Measurements from ENCODE around the gene TYRO3. TPM values are rescaled to one million over a fixed set of nuclear protein-coding genes. Genes with fewer than 3 reads are reported as not detected.
A peak's percentile ranks its signal among the peaks of the same experiment; 100 is the strongest.

TYRO3 gene
- polyA plus RNA-seq, 3 donors, result 0.09 to 0.12 TPM; not detected in 1

DNA sequence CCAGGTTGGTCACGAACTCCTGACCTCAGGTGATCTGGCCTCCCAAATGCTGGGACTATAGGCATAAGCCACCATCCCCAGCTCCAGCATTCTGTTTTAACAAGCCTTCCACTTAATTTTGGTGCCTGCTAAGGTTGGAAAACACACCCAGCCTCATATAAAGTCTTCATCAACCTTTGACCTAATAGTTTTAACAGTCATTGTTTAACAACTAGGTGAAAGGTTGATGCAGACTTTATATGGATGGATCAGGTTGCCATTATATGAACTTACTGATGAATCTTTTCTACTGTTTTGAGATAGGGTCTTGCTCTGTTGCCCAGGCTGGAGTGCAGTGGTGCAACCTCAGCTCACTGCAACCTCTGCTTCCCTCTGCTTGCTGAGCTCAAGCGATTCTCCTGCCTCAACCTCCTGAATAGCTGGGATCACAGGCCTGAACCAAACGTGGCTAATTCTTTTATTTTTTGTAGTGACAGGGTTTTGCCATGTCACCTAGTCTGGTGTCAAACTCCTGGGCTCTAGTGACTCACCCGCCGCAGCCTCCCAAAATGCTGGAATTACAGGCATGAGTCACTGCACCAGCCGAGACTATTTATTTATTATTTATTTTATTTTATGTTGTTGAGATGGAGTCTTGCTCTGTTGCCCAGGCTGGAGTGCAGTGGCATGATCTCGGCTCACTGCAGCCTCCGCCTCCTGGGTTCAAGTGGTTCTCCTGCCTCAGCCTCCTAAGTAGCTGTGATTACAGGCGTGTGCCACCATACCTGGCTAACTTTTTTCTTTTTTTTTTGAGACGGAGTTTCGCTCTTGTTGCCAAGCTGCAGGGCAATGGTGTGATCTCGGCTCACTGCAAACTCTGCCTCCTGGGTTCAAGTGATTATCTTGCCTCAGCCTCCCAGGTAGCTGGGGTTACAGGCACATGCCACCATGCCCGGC lies 11.9 kb upstream of the TYRO3 start:
- Mint-ChIP-seq H3K36me3 (no peaks in the 10 kb centered on the region), H3K9me3 (peaks cover 0 to 2% (median 0%) of the 10 kb centered on the region in 7 donors), H3K4me1 (peaks cover 7% of the 10 kb centered on the region), H3K27ac (no peak overlapping the region), H3K27me3 (ENCODE audit: low read depth in 3 of 3) (peaks cover 4 to 15% (median 5%) of the 10 kb centered on the region in 3 donors), H3K4me3 (no peak overlapping the region)
- H3K4me2 ChIP-seq (replicated peaks; ENCODE audit: extremely low read depth, low read length, poor library complexity, severe bottlenecking), result no peak overlapping the region
- TF ChIP-seq, protein P1, sequence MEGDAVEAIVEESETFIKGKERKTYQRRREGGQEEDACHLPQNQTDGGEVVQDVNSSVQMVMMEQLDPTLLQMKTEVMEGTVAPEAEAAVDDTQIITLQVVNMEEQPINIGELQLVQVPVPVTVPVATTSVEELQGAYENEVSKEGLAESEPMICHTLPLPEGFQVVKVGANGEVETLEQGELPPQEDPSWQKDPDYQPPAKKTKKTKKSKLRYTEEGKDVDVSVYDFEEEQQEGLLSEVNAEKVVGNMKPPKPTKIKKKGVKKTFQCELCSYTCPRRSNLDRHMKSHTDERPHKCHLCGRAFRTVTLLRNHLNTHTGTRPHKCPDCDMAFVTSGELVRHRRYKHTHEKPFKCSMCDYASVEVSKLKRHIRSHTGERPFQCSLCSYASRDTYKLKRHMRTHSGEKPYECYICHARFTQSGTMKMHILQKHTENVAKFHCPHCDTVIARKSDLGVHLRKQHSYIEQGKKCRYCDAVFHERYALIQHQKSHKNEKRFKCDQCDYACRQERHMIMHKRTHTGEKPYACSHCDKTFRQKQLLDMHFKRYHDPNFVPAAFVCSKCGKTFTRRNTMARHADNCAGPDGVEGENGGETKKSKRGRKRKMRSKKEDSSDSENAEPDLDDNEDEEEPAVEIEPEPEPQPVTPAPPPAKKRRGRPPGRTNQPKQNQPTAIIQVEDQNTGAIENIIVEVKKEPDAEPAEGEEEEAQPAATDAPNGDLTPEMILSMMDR (IDR thresholded peaks at IDR 0.05), result no peak
- peaks cover 8 to 14% of the 10 kb centered on the region in 2 donors for H3K4me1 ChIP-seq (ENCODE audit: control insufficient read depth in 1 of 2, insufficient read depth in 2 of 2, low read length in 2 of 2)
- DNase-seq, result peak in 1 of 3 donors; percentile 43
- intact Hi-C loops (cut with micrococcal nuclease), result no loop called here
- H2AFZ ChIP-seq (ENCODE audit: insufficient read depth, low read depth, low read length, poor library complexity, severe bottlenecking), result no peak overlapping the region
- no peak overlapping the region for H3K9ac ChIP-seq (ENCODE audit: insufficient read depth, low read length, poor library complexity, severe bottlenecking)
- H3K27ac ChIP-seq (ENCODE audit: low read depth in 1 of 2, low read length in 2 of 2), result no peak overlapping the region
- H3K79me2 ChIP-seq (ENCODE audit: insufficient read depth, low read length), result peaks cover 14% of the 10 kb centered on the region
- no peaks in the 10 kb centered on the region for H3K27me3 ChIP-seq (ENCODE audit: control insufficient read depth in 2 of 2, insufficient read depth in 2 of 2, low read length in 2 of 2)
- H4K20me1 ChIP-seq (ENCODE audit: insufficient read depth, low read length), result no peaks in the 10 kb centered on the region
- no peaks in the 10 kb centered on the region for H3K36me3 ChIP-seq (replicated peaks in 1 of 2; ENCODE audit: control insufficient read depth in 1 of 2, insufficient read depth in 2 of 2, low read length in 2 of 2)
- WGBS (ENCODE audit: insufficient coverage), result 99% methylated on average over 8 of the region's 13 CpGs
- H3K9me3 ChIP-seq (replicated peaks in 1 of 2; ENCODE audit: control insufficient read depth in 1 of 2, insufficient read depth in 1 of 2, low read length in 2 of 2), result no peaks in the 10 kb centered on the region
- no peak overlapping the region for H3K4me3 ChIP-seq (replicated peaks in 1 of 3; ENCODE audit: low read depth in 2 of 3, low read length in 3 of 3)

DNA sequence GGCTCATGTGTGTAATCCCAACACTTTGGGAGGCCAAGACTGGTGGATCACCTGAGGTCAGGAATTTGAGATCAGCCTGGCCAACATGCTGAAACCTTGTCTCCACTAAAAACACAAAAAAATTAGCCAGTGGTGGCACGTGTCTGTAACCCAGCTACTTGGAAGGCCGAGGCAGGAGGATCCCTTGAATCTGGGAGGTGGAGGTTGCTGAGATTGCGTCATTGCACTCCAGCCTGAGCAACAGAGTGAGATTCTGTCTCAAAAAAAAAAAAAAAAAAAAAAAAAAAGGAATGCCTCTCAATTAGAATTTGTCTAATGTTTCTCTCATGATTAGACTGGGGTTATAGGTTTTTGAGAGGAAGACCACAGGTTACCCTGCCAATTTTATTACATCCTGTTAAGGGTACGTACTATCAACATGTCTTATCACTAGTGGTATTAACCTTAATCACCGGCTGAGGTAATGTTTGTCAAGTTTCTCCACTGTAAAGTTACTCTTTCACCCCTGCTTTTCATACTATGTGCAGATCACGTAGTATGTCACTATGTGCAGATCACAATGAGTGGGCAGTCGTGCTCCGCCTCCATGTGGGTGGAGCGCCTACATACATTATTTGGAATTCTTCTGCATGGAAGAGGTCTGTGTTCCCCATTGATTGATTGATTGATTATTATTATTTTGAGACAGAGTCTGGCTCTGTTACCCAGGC lies 8.8 kb upstream of the TYRO3 start:
- no peaks in the 10 kb centered on the region for H3K9me3 ChIP-seq (replicated peaks in 1 of 2; ENCODE audit: control insufficient read depth in 1 of 2, insufficient read depth in 1 of 2, low read length in 2 of 2)
- no peaks in the 10 kb centered on the region for H3K79me2 ChIP-seq (ENCODE audit: insufficient read depth, low read length)
- no peak overlapping the region for H3K4me3 Mint-ChIP-seq
- H3K9ac ChIP-seq (ENCODE audit: insufficient read depth, low read length, poor library complexity, severe bottlenecking), result no peak overlapping the region
- no peak overlapping the region for H3K4me3 ChIP-seq (replicated peaks in 1 of 3; ENCODE audit: low read depth in 2 of 3, low read length in 3 of 3)
- no peak overlapping the region for H3K4me2 ChIP-seq (replicated peaks; ENCODE audit: extremely low read depth, low read length, poor library complexity, severe bottlenecking)
- H3K36me3 ChIP-seq (replicated peaks in 1 of 2; ENCODE audit: control insufficient read depth in 1 of 2, insufficient read depth in 2 of 2, low read length in 2 of 2), result no peaks in the 10 kb centered on the region
- H3K27ac Mint-ChIP-seq, result no peak overlapping the region
- no peak for DNase-seq
- H3K27me3 ChIP-seq (ENCODE audit: control insufficient read depth in 2 of 2, insufficient read depth in 2 of 2, low read length in 2 of 2), result no peaks in the 10 kb centered on the region
- intact Hi-C loops (cut with micrococcal nuclease), result no loop called here
- H4K20me1 ChIP-seq (ENCODE audit: insufficient read depth, low read length), result no peaks in the 10 kb centered on the region
- TF ChIP-seq, protein P1 (IDR thresholded peaks at IDR 0.05), result no peak
- no peak overlapping the region for H2AFZ ChIP-seq (ENCODE audit: insufficient read depth, low read depth, low read length, poor library complexity, severe bottlenecking)
- H3K27me3 Mint-ChIP-seq (ENCODE audit: low read depth in 3 of 3), result peaks cover 5 to 8% (median 7%) of the 10 kb centered on the region in 3 donors
- no peaks in the 10 kb centered on the region for H3K4me1 ChIP-seq (ENCODE audit: control insufficient read depth in 1 of 2, insufficient read depth in 2 of 2, low read length in 2 of 2)
- peaks cover 11% of the 10 kb centered on the region for H3K4me1 Mint-ChIP-seq
- WGBS (ENCODE audit: insufficient coverage), result no CpG with 5 or more reads among the region's 9 CpGs
- no peak overlapping the region for H3K27ac ChIP-seq (ENCODE audit: low read depth in 1 of 2, low read length in 2 of 2)
- no peaks in the 10 kb centered on the region for H3K9me3 Mint-ChIP-seq
- no peaks in the 10 kb centered on the region for H3K36me3 Mint-ChIP-seq

Data from CD14-positive monocyte (primary cell).